NCI-H510A treated with DMSO at 0.1 percent for 48 hours (cell line): Measurements from ENCODE around the gene PLS1.
"Not testable (repeated sequence)": the region's sequence is repeated elsewhere in the genome, so short reads cannot be mapped to it uniquely, and the experiment has no call there.

Source experiments
- DNase-seq: peaks from one replicate; lab custom pipeline; 2025; lab: John Stamatoyannopoulos, UW

The PLS1 gene

DNA sequence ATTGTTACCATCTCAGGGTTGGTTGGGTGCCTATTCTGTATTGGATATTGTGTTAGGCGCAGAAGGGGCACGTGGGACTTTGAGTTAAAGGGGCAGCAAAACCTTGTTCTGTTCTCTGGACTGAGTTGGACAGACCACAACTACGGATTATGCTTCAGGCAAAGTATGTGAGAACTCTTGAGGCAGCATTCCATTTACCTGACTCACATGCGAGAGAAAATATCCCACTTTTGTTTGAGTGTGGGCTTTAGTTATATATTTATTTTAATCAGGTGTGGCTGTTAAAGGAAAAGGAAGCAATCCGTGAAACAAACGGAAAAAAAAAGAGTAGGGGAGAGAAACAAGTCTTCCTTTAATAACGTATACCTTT, 627 bp upstream of the PLS1 start:
- peak; percentile 31 for DNase-seq

DNA sequence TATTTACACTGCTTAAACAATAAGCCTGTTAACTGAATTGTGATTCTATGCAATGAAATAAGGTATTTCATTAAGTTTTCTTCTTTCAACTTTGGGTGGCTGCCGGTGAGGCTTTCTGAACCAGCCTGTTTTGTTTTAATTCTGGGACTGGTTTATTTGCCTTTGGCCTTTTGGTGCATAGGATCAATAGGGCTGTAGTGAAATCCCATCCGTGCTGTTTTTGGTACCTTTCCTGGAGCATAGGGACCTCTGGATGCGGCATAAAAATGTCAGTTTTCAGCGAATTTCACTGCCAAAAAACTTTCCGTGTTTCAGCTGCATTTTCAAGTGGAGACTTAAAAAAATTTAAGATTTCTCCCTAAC, 514 bp downstream of the PLS1 start:
- no peak for DNase-seq

DNA sequence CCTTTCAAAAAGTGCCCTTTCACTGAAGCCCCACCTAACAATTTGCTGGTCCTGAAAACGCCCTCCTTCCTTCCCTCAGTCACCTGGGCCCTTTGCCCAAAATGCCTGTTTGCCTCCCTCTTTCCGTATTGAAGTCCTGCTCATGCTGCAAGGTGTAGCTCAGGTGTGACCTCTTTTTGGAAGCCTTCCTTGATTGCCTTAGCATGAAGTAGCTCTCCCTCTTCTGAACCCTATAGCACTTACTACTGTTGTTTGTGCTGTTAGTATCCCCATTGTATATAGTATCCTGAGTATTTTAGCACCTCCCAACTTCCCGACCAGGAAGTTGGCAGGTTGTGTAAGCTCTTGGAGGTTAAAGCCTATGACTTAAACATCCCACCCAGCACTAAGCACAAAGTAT, 1.7 kb downstream of the PLS1 start:
- DNase-seq, result peak; percentile 2

DNA sequence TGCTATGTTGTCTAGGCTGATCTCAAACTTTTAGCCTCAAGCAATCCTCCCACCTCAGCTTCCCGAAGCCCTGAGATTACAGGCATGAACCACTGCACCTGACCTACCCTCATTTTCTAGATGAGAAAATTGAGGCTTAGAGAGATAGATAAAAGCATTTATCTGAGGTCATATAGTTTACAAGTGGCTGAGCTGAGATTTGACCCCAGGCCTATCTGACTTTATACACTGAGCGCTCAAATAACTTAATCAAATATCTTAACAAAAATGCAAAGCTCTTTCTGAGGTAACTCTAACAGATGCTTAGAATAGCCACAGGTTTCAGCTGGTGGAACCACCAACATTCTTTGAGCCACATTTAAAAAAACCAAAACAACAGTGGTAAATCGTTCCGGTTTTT, 5.5 kb downstream of the PLS1 start:
- no peak for DNase-seq

DNA sequence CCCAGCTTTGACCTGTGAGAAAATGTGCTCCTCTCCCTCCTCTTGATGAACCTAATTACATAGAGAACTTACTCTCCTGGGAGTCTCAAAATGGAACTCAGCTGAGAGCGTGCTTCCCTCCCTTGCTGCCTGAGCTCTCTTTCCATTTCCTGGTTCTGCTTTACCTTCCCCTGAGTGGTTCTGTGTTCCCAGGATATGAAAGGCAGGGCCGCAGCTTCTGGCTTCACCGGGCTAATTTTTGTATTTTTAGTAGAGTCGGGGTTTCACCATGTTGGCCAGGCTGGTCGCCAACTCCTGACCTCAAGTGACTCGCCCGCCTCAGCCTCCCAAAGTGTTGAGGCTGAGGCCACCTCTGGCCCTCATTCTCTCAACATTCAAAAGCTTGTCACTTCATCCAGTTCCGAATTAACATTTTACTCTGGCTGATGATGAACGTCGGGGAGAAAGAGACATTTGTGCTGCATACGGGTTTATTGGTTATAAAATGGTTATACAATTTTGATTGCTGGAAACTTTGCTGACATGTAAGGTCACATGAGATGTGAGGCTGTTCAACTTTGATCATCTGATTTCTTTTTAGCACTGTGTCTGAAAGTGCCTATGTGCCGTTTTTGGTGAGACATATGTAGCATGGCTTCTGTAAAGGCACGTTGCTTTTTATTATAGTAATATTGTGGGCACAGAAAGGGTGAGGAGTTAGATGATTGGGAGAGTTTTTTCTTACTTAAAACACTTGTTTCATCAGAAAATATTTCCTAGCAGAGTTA, 6.6 kb downstream of the PLS1 start:
- DNase-seq, result no peak

DNA sequence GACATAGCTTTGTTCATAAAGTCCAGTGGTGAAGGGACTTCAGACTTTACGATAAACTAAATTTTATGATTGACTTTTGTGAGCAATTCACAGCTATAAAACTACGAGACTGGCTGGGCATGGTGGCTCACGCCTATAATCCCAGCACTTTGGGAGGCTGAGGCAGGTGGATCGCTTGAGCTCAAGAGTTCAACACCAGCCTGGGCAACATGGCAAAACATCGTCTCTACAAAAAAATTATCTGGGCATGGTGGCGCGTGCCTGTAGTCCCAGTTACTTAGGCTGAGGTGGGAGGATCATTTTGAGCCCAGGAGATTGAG, 7.2 kb downstream of the PLS1 start:
- not testable (repeated sequence) for DNase-seq

DNA sequence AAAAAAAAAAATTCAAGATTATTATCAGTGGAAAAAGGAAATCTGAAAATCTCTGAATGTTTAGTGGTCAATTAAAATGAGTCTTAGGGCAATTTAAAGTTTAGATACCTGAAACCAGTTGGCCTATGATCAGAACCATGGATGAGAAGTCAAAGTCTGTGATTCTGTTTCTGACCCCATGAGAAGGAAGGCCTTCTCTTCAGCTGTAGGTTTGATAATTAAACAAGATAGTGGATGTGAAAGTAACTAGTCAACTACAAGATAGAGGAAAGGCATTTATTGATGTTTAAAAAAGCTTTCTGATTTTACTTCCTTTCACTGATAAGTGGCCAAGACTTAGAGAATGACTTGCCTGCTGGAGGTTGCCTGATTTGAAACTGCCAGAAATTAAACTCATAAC, 8.7 kb downstream of the PLS1 start:
- DNase-seq, result no peak

DNA sequence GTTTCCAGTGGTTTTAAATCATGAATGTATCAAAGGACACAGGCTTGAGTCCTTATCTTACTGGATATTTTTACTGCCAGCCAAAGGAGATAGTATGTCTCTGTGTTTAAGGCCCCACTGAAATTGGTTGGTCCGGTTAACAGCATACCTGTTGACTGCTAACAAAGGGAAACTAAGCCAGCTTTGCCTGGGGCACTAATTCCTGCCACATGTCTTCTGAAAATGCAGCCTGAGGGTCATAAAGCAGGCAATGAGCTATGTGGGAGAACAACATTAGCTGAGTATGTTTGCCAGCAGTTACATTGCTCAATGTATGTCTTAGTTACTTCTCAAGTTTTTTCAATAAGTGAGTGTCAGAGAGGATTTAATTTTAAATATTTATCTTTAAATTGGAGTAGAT, 12.4 kb downstream of the PLS1 start:
- DNase-seq, result no peak

DNA sequence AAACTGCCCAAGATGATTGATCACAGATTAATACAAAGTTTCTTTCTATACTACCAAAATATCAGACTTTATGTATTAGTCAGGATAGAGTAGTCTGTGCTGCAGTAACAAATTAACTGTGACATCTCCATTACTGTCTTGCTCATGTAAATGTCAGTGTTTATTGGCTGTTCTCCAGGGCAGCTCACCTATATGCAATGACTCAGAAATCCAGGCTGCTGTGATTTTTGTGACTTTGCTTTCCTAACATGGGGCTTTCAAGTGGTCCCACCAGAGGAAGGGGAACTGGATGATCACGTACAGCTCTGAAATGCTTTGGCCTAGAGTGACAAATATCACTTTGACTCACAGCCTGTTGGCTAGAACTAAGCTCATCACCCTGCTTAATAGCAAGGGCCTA, 12.9 kb downstream of the PLS1 start:
- no peak for DNase-seq

DNA sequence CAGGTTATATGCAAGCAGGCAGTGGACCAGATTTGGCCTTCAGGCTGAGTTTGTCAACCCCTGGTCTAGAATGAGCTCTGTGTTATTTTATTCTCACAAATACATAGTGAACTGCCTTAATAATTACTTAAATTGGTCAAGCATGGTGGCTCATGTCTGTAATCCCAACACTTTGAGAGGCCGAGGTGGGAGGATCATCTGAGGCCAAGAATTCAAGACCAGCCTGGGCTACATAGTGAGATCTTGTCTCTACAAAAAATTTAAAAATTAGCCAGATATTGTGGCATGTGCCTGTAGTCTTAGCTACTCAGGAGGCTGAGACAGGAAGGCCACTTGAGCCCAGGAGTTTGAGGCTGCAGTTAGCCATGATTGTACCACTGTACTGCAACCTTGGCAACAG, 15.0 kb downstream of the PLS1 start:
- DNase-seq, result no peak

DNA sequence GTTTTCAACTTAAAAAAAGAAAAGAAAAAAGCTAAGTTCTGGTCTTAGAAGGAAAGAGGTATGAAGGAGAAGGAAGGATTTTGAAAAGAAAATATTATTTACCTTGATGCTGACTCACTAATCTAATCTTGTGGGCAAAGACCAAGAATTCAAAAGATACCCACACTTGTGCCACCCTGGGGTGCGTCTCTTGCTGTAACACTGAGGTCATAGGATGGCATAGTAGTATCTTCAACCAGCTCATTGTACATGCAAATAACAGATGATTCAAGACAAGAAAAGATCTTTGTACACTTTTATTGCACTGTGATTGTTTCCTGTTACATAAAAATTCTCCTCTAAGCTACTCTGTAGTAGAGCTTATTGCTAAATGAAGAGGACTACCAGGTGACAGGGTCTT, 17.3 kb downstream of the PLS1 start:
- DNase-seq, result no peak

DNA sequence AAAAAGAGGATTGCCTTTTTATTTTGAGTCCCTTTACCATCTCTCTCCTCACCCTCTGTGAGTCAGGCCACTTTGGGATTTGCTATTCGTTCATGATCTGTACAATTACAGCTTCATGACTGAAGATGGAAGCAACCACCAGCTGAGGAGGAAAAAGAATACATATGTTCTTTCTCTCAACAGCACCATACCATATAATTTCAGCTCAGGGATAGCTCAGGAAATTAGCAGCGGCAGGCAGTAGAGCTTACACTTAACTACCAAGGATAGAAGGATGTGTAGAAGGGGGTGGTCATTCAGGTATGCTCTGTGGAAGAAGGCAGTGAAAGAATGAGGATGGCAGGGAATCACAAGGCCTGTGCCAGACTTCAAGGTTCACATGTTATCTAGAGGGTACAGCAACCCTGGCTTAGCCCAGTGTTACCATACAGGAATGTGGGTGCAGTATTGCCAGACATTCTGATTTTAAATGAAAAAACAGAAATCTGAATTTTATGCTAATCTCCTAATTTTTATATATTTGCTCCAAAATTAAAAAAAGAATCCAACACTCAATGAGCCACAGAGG, 17.9 kb downstream of the PLS1 start:
- no peak for DNase-seq

DNA sequence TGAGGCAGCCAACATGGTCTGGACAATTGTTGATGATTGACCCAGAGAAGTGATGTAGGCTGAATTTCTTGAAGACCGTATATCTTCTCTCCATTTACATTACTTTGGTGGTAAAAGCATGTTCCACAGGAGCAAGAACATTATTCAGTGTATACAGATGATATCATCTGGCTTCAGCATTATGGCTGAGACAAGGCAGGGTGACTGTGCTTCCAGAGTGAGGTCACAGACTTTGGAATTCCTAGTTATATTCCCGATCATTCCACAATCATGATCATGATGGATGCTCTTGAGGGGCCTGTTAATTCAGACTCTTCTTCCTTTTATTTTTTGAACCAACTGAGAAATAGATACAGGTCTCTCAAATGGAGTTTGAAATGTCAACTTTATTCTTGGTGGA, 19.0 kb downstream of the PLS1 start:
- no peak for DNase-seq

DNA sequence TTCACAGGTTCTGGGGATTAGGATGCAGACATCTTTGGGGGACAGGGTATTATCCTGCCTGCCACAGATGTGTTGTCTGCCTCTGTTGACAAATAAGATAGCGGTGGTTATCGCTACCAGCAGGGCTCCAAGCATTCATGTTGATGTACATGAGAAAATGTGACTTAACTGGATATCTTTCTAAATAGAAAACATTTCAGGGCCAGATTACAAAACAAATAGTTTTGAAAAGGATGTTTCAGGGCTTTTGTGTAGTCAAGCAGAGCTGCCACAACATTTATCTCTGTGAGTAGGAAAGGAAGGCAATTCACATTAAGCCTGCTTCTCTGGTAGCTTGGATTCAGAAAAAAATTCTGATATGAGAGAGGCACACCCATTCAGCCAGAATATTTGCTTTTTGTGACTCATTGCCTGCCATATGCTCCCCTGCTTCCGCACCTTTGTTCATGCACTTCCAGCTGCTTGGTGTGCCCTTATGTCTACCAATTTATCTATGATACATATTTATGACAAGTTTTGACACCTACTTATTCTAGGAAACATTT, 22.8 kb downstream of the PLS1 start:
- DNase-seq, result peak; percentile 30

DNA sequence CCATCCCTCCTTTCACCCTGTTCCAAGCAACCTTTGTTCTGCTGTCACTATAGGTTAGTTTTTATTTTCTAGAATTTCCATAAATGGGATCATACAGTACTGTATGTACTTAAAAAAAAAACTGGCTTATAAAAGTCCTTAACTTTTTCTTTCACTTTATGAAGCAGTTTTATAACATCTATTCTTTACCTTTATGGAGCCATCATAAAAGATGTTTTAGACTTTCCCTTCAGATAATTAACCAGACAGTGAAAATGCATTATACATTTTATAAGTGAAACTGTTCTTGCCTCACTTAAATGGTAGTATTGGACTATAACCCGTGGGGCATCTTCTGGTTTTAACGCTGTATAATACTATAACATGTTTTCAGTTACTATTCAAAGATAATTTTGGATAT, 26.2 kb downstream of the PLS1 start:
- DNase-seq, result no peak

DNA sequence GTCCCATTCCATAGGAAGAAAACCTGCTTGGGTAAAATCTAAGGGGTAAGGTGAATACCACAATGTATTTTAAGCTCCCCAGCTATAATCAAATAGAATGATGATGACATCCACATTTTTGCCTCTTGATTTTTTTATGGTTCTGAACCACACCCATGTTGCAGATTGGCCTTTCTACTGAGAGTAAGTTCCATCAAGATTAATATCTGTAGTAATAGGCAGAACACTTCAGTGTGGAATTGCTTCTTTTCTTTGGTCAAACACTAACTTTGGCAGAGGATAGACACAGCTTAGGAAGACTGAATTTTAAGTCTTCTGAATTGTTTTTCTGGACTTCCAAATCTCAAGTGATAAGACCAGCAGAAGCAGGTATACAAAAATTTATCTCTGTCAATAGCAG, 27.0 kb downstream of the PLS1 start:
- DNase-seq, result no peak

DNA sequence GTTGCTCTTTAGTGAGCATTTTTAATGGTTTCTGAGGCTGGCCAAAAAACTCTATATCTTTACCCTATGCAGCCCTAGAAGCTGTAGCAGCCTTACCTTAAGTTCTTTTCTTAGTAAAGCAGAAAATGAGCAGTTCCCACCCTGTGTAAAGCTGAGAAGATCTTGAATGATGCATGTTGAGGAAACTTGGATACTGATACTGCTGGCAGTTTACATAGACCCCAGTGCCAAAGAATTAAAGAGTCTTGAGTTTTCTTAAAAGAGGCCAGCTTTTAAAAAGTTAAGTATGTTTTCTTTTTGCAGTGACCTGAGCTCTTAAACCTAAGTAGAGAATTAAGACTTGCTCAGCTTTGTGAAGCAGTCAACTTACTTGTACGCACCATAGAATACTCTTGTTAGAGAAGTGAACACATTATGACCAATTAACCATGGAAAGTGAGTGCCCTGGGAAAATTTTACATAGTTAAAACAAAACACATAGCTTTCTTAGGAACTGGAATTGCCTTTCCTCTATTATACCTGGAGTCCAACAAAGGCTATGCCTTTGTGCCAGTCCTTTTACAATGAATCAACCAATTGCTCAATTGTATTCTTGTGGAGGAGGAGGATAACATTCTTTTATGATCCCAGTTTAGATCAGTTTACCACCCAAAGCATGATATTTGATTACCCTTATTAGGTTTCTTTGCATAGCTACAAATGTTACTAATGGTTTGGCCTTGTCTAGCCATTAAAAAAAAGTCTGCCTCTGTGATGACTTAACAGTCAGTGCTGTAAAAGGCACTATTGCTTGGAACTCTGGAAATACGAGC, 28.4 kb downstream of the PLS1 start:
- no peak for DNase-seq

DNA sequence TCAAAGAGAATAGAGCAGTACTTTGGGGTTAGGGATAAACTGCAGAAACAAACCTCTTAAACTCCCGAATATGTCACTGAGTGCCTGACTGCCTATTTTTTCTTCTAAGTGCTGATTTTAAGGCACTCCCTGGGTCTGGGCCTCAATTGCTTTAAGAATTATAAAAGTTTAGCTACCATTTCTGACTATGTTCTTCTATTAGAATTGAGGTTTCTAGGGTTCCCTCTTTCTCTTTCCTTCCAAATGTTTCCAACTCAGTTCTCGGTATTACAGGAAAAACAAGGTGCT, 28.9 kb downstream of the PLS1 start:
- no peak for DNase-seq

DNA sequence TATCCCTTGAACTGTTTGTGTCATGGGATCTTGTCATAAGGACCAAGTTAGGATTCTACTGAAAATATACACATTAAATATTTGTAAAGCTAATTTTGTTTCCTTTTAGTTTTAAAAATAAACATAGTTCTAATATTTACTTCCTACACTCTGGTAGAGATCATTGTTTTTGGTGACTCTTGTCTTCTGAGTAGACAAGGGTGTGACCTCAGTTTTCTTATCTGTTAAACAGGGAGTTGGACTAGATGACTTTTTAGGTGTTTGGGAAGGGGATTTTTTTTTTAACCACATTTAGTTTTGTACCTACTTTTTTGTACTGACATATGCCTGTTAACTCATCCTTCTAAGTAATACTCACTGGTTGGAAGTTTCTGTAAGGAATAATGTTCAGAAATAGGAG, 30.8 kb downstream of the PLS1 start:
- no peak for DNase-seq

DNA sequence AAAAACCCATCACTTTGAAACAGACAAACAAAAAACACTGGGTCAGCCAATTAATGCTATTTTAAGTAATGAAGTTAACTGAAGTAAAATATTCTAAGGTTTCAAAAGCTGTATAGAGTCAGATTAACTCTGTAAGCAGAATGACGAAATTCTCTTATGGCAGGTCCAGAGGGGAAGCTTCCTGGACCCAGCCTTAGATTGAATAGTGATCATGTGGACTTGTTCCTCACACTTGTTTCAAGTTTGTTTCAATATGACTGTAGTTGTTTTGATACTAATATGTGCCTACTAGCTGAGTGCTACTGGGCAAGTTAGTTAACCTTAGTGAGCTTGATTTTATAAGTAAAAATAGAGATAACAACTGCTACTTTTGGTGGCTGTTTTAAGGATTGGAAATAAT, 32.6 kb downstream of the PLS1 start:
- DNase-seq, result no peak

DNA sequence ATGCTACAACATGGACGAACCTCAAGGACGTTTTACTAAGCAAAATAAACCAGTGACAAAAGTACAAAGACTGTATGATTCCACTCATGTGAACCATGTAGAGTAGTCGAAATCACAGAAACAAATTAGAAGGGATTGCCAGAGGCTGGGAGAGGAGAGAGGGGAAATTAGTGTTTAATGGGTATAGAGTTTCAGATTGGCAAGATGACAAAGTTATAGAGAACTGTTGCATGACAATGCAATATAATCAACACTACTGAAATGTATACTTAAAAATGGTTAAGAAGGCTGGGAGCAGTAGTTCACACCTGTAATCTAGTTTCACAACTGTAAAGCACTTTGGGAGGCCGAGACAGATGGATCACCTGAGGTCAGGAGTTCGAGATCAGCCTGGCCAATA, 36.9 kb downstream of the PLS1 start:
- DNase-seq, result no peak

DNA sequence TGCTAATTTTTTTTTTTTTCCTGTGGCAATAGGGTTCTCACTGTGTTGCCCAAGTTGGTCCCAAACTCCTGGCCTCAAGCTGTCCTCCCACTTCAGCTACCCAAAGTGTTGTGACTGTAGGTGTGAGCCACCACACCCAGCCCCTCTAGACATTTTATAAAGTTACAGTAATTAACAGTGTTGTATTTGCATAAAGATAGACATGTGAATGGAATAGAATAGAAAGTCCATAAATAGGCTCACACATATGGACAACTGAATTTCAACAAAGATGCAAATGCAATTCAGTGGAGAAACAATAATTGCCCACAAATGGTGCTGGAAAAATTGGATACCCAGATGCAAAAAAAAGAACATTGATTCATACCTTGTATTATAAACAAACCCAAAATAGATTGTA, 39.9 kb downstream of the PLS1 start:
- DNase-seq, result no peak

DNA sequence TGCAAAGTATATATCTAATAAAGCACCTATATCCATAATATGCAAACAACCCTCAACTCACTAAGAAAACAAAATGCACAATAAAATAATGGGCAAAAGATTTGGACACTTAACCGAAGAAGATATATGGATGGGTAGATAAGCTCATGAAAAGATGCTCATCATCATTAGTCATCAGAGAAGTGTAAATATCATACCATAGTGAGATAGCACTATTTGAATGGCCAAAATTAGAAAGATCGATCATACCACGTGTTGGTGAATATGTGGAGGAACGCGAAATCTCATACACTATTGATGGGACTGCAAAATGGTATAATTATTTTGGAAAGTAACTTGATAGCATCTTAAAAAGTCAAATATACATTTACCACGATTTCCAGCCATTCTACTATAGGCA, 40.5 kb downstream of the PLS1 start:
- no peak for DNase-seq

DNA sequence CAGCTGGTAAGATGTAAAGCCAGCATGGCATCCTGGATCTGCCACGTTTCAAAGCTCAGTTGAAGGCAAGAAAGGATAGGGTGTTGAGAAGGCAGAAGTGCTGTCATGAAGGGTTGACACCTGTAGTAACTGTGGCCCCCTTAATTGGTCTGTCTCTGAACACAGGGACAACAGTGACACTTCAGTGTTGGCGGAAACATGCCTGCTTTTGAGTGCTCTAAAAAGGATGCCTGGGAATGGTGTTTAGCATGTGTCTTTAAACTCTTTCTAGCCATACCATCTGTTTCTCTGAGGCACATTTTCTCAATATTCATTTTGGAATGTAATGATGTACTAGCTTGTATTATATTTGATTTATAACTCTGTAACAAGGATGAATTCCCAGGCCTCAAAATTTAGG, 42.1 kb downstream of the PLS1 start:
- DNase-seq, result no peak
